Panc1 (cell line): ENCODE results near the gene MPND. TPM values are rescaled to one million over a fixed set of nuclear protein-coding genes. Genes with fewer than 3 reads are reported as not detected.

Source experiments
- ATAC-seq: fragments of 200-7000 bp; cut with Tn5 transposase; 2 replicates; pipeline ENCODE4 v1.9.1; 2020; ENCODE audit warnings: mild to moderate bottlenecking, moderate library complexity
- BruUV-seq: library from RNA; stranded (reverse); fragments of 400-500 nt; replicated peaks from 2 replicates; lab custom pipeline; 2021; lab: Mats Ljungman, UMichigan
- CTCF ChIA-PET: fragments of 300-600 bp; sonication (Branson Sonifier 250); formaldehyde crosslinking; loops from one replicate; lab custom pipeline; 2022; ENCODE audit warnings: antibody characterized with exemption; lab: Charles Lee
- POLR2A ChIA-PET: fragments of 300-600 bp; sonication (Branson Sonifier 250); formaldehyde crosslinking; loops from one replicate; lab custom pipeline; 2022; ENCODE audit warnings: antibody characterized with exemption; lab: Charles Lee
- DNase-seq: peaks from one replicate; pipeline ENCODE4 v3.0.0-alpha.2; 2010; ENCODE audit warnings: low read depth, low spot score
- H3K27ac ChIP-seq: 2 replicates; pipeline ENCODE4 v1.5.1; 2011; ENCODE audit warnings: mild to moderate bottlenecking, low read length, inconsistent platforms
- H3K27me3 ChIP-seq: fragments of 200-500 bp; sonication (Bioruptor generic); 2 replicates; pipeline ENCODE4 v1.6.0; 2014; ENCODE audit warnings: low read length, inconsistent platforms; ENCODE audit not compliant: control insufficient read depth, insufficient read depth
- H3K36me3 ChIP-seq: fragments of 200-500 bp; sonication (Bioruptor generic); 2 replicates; pipeline ENCODE4 v1.5.1; 2014; ENCODE audit warnings: inconsistent platforms, mild to moderate bottlenecking, low read length, moderate library complexity; ENCODE audit not compliant: control insufficient read depth, insufficient read depth
- H3K4me1 ChIP-seq: 2 replicates; pipeline ENCODE4 v1.5.1; 2011; ENCODE audit warnings: inconsistent platforms, mild to moderate bottlenecking, low read length, moderate library complexity; ENCODE audit not compliant: control insufficient read depth, insufficient read depth
- H3K4me3 ChIP-seq, 2 experiments: 2 replicates each; pipeline ENCODE4 v1.5.1; 2011 to 2012; ENCODE audit warnings: low read depth in 2 of 2, low read length in 2 of 2, mild to moderate bottlenecking in 2 of 2, inconsistent platforms in 1 of 2, moderate library complexity in 1 of 2
- H3K9me3 ChIP-seq: fragments of 200-500 bp; sonication (Bioruptor generic); 2 replicates; pipeline ENCODE4 v1.5.1; 2014; ENCODE audit warnings: low read depth, mild to moderate bottlenecking, inconsistent platforms, low read length, moderate library complexity; ENCODE audit not compliant: control insufficient read depth, insufficient read depth
- CTCF ChIP-seq: fragments of 450-650 bp; IDR thresholded peaks from 2 replicates; pipeline ENCODE4 v1.5.1; 2017; ENCODE audit warnings: mild to moderate bottlenecking
- POLR2AphosphoS5 ChIP-seq: IDR thresholded peaks from 2 replicates; pipeline ENCODE4 v1.6.1; 2012; ENCODE audit warnings: mild to moderate bottlenecking, low read depth, low read length, moderate library complexity
- REST ChIP-seq, 2 experiments: IDR thresholded peaks; 2 replicates each; pipeline ENCODE4 v1.6.1; 2011 to 2012; ENCODE audit warnings: low read depth in 2 of 2, control low read depth in 1 of 2, low read length in 1 of 2, mild to moderate bottlenecking in 1 of 2, moderate library complexity in 1 of 2; ENCODE audit not compliant: insufficient read depth in 1 of 2
- SIN3A ChIP-seq: IDR thresholded peaks from 2 replicates; pipeline ENCODE4 v1.6.1; 2012; ENCODE audit warnings: low read depth, mild to moderate bottlenecking, low read length, moderate library complexity, borderline replicate concordance; ENCODE audit not compliant: insufficient read depth
- TCF7L2 ChIP-seq: IDR thresholded peaks from 2 replicates; pipeline ENCODE4 v1.6.1; 2011; ENCODE audit warnings: mild to moderate bottlenecking, low read depth, low read length, inconsistent platforms
- in situ Hi-C: cut with HindIII; loops from 2 replicates; pipeline ENCODE4 v1.10.0; 2016; ENCODE audit warnings: low sequenced_read_pairs, low pct_unique_long_range_greater_than_20kb
- intact Hi-C: fragments of 100-400 bp; cut with micrococcal nuclease; formaldehyde crosslinking; loops from one replicate; pipeline ENCODE4 v1.10.0; 2022; ENCODE audit not compliant: unreplicated experiment
- total RNA-seq: library from RNA; stranded (reverse); gene quantifications from one replicate; pipeline ENCODE4 v1.2.1, GENCODE V29; 2021; ENCODE audit not compliant: unreplicated experiment

Gene MPND
- total RNA-seq, 1 experiment from 2014 or later, result 22.9 TPM

GRCh38 chr19:4396949-4397783, 53.8 kb downstream of the MPND start:
- intact Hi-C loops (no loop called here), in situ Hi-C loops (no loop called here)
- no peaks in the 10 kb centered on the region for H3K9me3 ChIP-seq
- no peak overlapping the region for H3K4me3 ChIP-seq
- H3K27me3 ChIP-seq, result no peaks in the 10 kb centered on the region
- DNase-seq (no peak), ATAC-seq (no peak)
- H3K36me3 ChIP-seq, result no peaks in the 10 kb centered on the region
- CTCF ChIA-PET, result no interaction called here
- peaks cover 2% of the 10 kb centered on the region; the same call in 1 of the 2 replicates for H3K4me1 ChIP-seq
- TF ChIP-seq REST (IDR thresholded peaks at IDR 0.05; ENCODE audit: insufficient read depth in 1 of 2, low read depth in 2 of 2, low read length in 1 of 2) (no peak), POLR2AphosphoS5 (no peak), TCF7L2 (no peak), SIN3A (no peak), CTCF (no peak)
- H3K27ac ChIP-seq, result no peak overlapping the region
- no TSS peak for BruUV-seq
- POLR2A ChIA-PET, result no interaction called here

GRCh38 chr19:4399812-4400134, 56.4 kb downstream of the MPND start:
- POLR2A ChIA-PET, result no interaction called here

More at GRCh38 chr19:4399812-4400134, 56.4 kb downstream of the MPND start:
- peak overlapping the region; percentile 80 to 92 for H3K4me3 ChIP-seq
- in situ Hi-C loops (no loop called here), intact Hi-C loops (loop anchor here (5.0 kb wide), 1 partner anchor 32 kb away; no protein-coding TSS in a partner anchor)
- TF ChIP-seq SIN3A, result no peak
- TF ChIP-seq CTCF, result no peak
- no peak for TF ChIP-seq REST (IDR thresholded peaks at IDR 0.05; ENCODE audit: insufficient read depth in 1 of 2, low read depth in 2 of 2, low read length in 1 of 2)
- TF ChIP-seq TCF7L2, result no peak
- TF ChIP-seq POLR2AphosphoS5, result no peak
- peak; percentile 20 for ATAC-seq
- CTCF ChIA-PET, result interaction anchor here (0.6 kb wide), 1 partner anchor 8 kb away, joined by 3 read pairs; no protein-coding TSS in a partner anchor
- no peak for DNase-seq
- H3K27ac ChIP-seq, result peak overlapping the region; percentile 89
- peaks cover 10% of the 10 kb centered on the region for H3K4me1 ChIP-seq
- H3K36me3 ChIP-seq, result peaks cover 2% of the 10 kb centered on the region; the same call in 1 of the 2 replicates
- no peaks in the 10 kb centered on the region for H3K9me3 ChIP-seq
- no TSS peak for BruUV-seq
- H3K27me3 ChIP-seq, result no peaks in the 10 kb centered on the region
